GM12878 (cell line): ENCODE results near the gene LSM14A. TPM values are rescaled to one million over a fixed set of nuclear protein-coding genes. Genes with fewer than 3 reads are reported as not detected.

Experiments
- ATAC-seq: fragments of 200-7000 bp; cut with Tn5 transposase; 3 replicates; pipeline ENCODE4 v1.9.1; 2020; ENCODE audit warnings: mild to moderate bottlenecking, moderate library complexity
- BruUV-seq: library from RNA; stranded (reverse); fragments of 400-500 nt; replicated peaks from 2 replicates; lab custom pipeline; 2021; lab: Mats Ljungman, UMichigan
- CTCF ChIA-PET: fragments of 300-600 bp; sonication (Branson Sonifier 250); formaldehyde crosslinking; extraction: SDS; loops from one replicate; lab custom pipeline; 2021; ENCODE audit warnings: inconsistent platforms; lab: Yijun Ruan, JAX
- POLR2A ChIA-PET: fragments of 350-600 bp; formaldehyde crosslinking; extraction: SDS; loops from one replicate; lab custom pipeline; 2021; ENCODE audit warnings: inconsistent platforms; lab: Charles Lee
- RAD21 ChIA-PET: fragments of 300-600 bp; sonication (Branson Sonifier 250); formaldehyde crosslinking; loops from one replicate; lab custom pipeline; 2023; ENCODE audit warnings: antibody characterized with exemption; ENCODE audit not compliant: unreplicated experiment; lab: Charles Lee
- SMC1A ChIA-PET: fragments of 300-600 bp; sonication (Branson Sonifier 250); formaldehyde crosslinking; loops from one replicate; lab custom pipeline; 2023; ENCODE audit not compliant: unreplicated experiment, uncharacterized antibody; lab: Charles Lee
- DNase-seq: peaks from one replicate; pipeline ENCODE4 v3.0.0-alpha.2; 2011; ENCODE audit warnings: low read depth, low spot score
- FAIRE-seq: peaks from 3 replicates; lab custom pipeline; 2011; peaks lifted over from hg19 to GRCh38; lab: Jason Lieb, UNC
- H2AFZ ChIP-seq: 2 replicates; pipeline ENCODE4 v1.6.0; 2011; ENCODE audit warnings: low read depth, low read length, control low read depth; ENCODE audit not compliant: control insufficient read depth
- H3K27ac ChIP-seq: 2 replicates; pipeline ENCODE4 v1.5.1; 2011; ENCODE audit warnings: control low read depth; ENCODE audit not compliant: control insufficient read depth, insufficient read depth
- H3K27me3 ChIP-seq, 2 experiments: replicated peaks in 1 of 2; 2 replicates each; pipeline versions ENCODE4 v1.6.0 to v1.6.1; 2011; ENCODE audit warnings: low read length in 1 of 2; ENCODE audit not compliant: control insufficient read depth in 2 of 2, insufficient read depth in 2 of 2
- H3K36me3 ChIP-seq, 2 experiments: 2 replicates each; pipeline ENCODE4 v1.5.1; 2011; ENCODE audit warnings: low read length in 1 of 2; ENCODE audit not compliant: control insufficient read depth in 2 of 2, insufficient read depth in 2 of 2
- H3K4me1 ChIP-seq: 2 replicates; pipeline ENCODE4 v1.6.1; 2011; ENCODE audit warnings: mild to moderate bottlenecking, low read length, moderate library complexity, mixed read lengths; ENCODE audit not compliant: control insufficient read depth, insufficient read depth
- H3K4me2 ChIP-seq: 2 replicates; pipeline ENCODE4 v1.6.0; 2011; ENCODE audit warnings: control low read depth; ENCODE audit not compliant: control insufficient read depth, insufficient read depth
- H3K4me3 ChIP-seq: fragments of 200-600 bp; sonication (generic); 2 replicates; pipeline ENCODE4 v1.5.1; 2016
- H3K79me2 ChIP-seq: 2 replicates; pipeline ENCODE4 v1.6.0; 2011; ENCODE audit warnings: low read length; ENCODE audit not compliant: control insufficient read depth, insufficient read depth
- H3K9ac ChIP-seq: 2 replicates; pipeline ENCODE4 v1.8.0; 2011; ENCODE audit warnings: low read length, control low read depth, mixed read lengths; ENCODE audit not compliant: control insufficient read depth, insufficient read depth
- H3K9me3 ChIP-seq: replicated peaks from 3 replicates; pipeline ENCODE4 v1.5.1; 2011; ENCODE audit warnings: mild to moderate bottlenecking, low read length; ENCODE audit not compliant: control insufficient read depth, insufficient read depth
- H4K20me1 ChIP-seq: 2 replicates; pipeline ENCODE4 v1.6.0; 2011; ENCODE audit not compliant: control insufficient read depth, insufficient read depth
- BMI1 ChIP-seq: fragments of 450-650 bp; IDR thresholded peaks from 2 replicates; pipeline ENCODE4 v1.6.1; 2016; ENCODE audit warnings: mild to moderate bottlenecking, moderate library complexity, borderline replicate concordance
- EED ChIP-seq: sonication (generic); IDR thresholded peaks from 2 replicates; pipeline ENCODE4 v1.6.1; 2016; ENCODE audit warnings: antibody characterized with exemption, low read depth
- GATAD2B ChIP-seq: fragments of 450-650 bp; conservative IDR thresholded peaks from 2 replicates; pipeline ENCODE4 v1.6.1; 2017; ENCODE audit warnings: low read depth, mild to moderate bottlenecking, moderate library complexity
- HCFC1 ChIP-seq: fragments of 150-350 bp; IDR thresholded peaks from 2 replicates; pipeline ENCODE4 v1.6.1; 2014; ENCODE audit warnings: low read length
- MYC ChIP-seq: IDR thresholded peaks from 2 replicates; pipeline ENCODE4 v1.6.1; 2011; ENCODE audit warnings: mild to moderate bottlenecking, low read length, moderate library complexity, inconsistent platforms; ENCODE audit not compliant: insufficient read depth, insufficient replicate concordance, insufficient read length, severe bottlenecking
- NBN ChIP-seq: fragments of 450-650 bp; IDR thresholded peaks from 2 replicates; pipeline ENCODE4 v1.6.1; 2016
- NFXL1 ChIP-seq: fragments of 450-650 bp; IDR thresholded peaks from 2 replicates; pipeline ENCODE4 v1.6.1; 2017; ENCODE audit warnings: antibody characterized with exemption, mild to moderate bottlenecking, borderline replicate concordance
- NFYA ChIP-seq: IDR thresholded peaks from 2 replicates; pipeline ENCODE4 v1.6.1; 2011; ENCODE audit warnings: low read depth, mild to moderate bottlenecking, low read length, improper control_type of control experiment, borderline replicate concordance
- POLR2AphosphoS5 ChIP-seq: IDR thresholded peaks from 2 replicates; pipeline ENCODE4 v1.6.1; 2011; ENCODE audit warnings: mild to moderate bottlenecking, low read length, inconsistent platforms
- POU2F2 ChIP-seq: IDR thresholded peaks from 3 replicates; pipeline ENCODE4 v1.6.1; 2011; ENCODE audit warnings: low read depth, mild to moderate bottlenecking, low read length, borderline replicate concordance
- RB1 ChIP-seq: fragments of 450-650 bp; formaldehyde crosslinking; IDR thresholded peaks from 2 replicates; pipeline ENCODE4 v1.6.1; 2017; ENCODE audit warnings: mild to moderate bottlenecking, borderline replicate concordance
- RBBP5 ChIP-seq: fragments of 200-600 bp; sonication (generic); conservative IDR thresholded peaks from 2 replicates; pipeline ENCODE4 v1.6.1; 2016
- RELA ChIP-seq: fragments of 450-650 bp; IDR thresholded peaks from 2 replicates; pipeline ENCODE4 v1.8.0; 2014; ENCODE audit warnings: borderline replicate concordance; ENCODE audit not compliant: partially characterized antibody
- SMC3 ChIP-seq: IDR thresholded peaks from 2 replicates; pipeline ENCODE4 v1.6.1; 2011; ENCODE audit warnings: low read length, improper control_type of control experiment, borderline replicate concordance
- STAT3 ChIP-seq: IDR thresholded peaks from 2 replicates; pipeline ENCODE4 v1.6.1; 2011; ENCODE audit warnings: low read depth, low read length, improper control_type of control experiment
- SUZ12 ChIP-seq: fragments of 200-600 bp; sonication (generic); IDR thresholded peaks from one replicate; pipeline ENCODE4 v1.6.1; 2018; ENCODE audit warnings: antibody characterized with exemption, mild to moderate bottlenecking; ENCODE audit not compliant: unreplicated experiment
- TARDBP ChIP-seq: IDR thresholded peaks from 2 replicates; pipeline ENCODE4 v1.6.1; 2016; ENCODE audit warnings: borderline replicate concordance
- YBX1 ChIP-seq: fragments of 450-650 bp; IDR thresholded peaks from 2 replicates; pipeline ENCODE4 v1.6.1; 2016; ENCODE audit warnings: antibody characterized with exemption
- ZNF24 ChIP-seq: fragments of 450-650 bp; IDR thresholded peaks from 2 replicates; pipeline ENCODE4 v1.6.1; 2017; ENCODE audit warnings: antibody characterized with exemption, mild to moderate bottlenecking
- WGBS: methylation state at CpG from one replicate; pipeline ENCODE4 v1.1.6; 2016; ENCODE audit warnings: low lambda C conversion rate; ENCODE audit not compliant: insufficient replicate concordance, insufficient coverage; ENCODE audit errors: missing lambda C conversion rate; 5-methylcytosine and 5-hydroxymethylcytosine counted together
- in situ Hi-C: fragments of 300-500 bp; cut with MboI; formaldehyde crosslinking; loops from 9 replicates; pipeline ENCODE4 v1.14.3; 2018; ENCODE audit warnings: mixed read lengths
- intact Hi-C: fragments of 100-400 bp; cut with micrococcal nuclease; formaldehyde crosslinking; loops from one replicate; pipeline ENCODE4 v1.14.2; 2022; ENCODE audit not compliant: unreplicated experiment
- polyA plus RNA-seq, 11 experiments: library from polyadenylated mRNA; depleted of rRNA in 4 of 11; unstranded in 6 of 11; stranded (reverse) in 5 of 11; fragments of >200 nt; fragmentation: Nextera tagmentation in 4 of 11; fragmentation: Illumina TruSeq in 1 of 11; extraction: Ambion mirVana in 4 of 11; extraction: Trizol in 1 of 11; gene quantifications; 1 replicate in 1 of 11; 2 replicates in 10 of 11; pipeline versions ENCODE4 v1.2.1 to v1.2.3, GENCODE V29; 2011 to 2016; ENCODE audit warnings: inconsistent platforms in 2 of 11, missing spikeins in 2 of 11, low read depth in 1 of 11
- total RNA-seq, 4 experiments: library from RNA; depleted of rRNA in 3 of 4; stranded (reverse); fragments of >200 nt in 3 of 4; fragmentation: Illumina TruSeq in 1 of 4; extraction: Trizol in 1 of 4; gene quantifications; 2 replicates each; pipeline versions ENCODE4 v1.2.1 to v1.2.3, GENCODE V29; 2013 to 2021
- TF ChIP-seq, protein P1 (sequence below): IDR thresholded peaks from 2 replicates; pipeline ENCODE4 v1.6.1; 2011; ENCODE audit warnings: low read depth, mild to moderate bottlenecking, low read length, moderate library complexity, borderline replicate concordance; ENCODE audit errors: extremely low read depth
- TF ChIP-seq, protein P2 (sequence below): fragments of 450-650 bp; IDR thresholded peaks from 2 replicates; pipeline ENCODE4 v1.6.1; 2017; ENCODE audit warnings: borderline replicate concordance
- TF ChIP-seq, protein P3 (sequence below): IDR thresholded peaks from 2 replicates; pipeline ENCODE4 v1.6.1; 2012; ENCODE audit warnings: low read depth, low read length, improper control_type of control experiment

The LSM14A gene
- total and polyA plus RNA-seq, 10 of the 15 experiments (the other 5 are each of a cell fraction or from before 2014, with no cell fraction given): 21.9 to 193 (median 89.4) TPM

DNA sequence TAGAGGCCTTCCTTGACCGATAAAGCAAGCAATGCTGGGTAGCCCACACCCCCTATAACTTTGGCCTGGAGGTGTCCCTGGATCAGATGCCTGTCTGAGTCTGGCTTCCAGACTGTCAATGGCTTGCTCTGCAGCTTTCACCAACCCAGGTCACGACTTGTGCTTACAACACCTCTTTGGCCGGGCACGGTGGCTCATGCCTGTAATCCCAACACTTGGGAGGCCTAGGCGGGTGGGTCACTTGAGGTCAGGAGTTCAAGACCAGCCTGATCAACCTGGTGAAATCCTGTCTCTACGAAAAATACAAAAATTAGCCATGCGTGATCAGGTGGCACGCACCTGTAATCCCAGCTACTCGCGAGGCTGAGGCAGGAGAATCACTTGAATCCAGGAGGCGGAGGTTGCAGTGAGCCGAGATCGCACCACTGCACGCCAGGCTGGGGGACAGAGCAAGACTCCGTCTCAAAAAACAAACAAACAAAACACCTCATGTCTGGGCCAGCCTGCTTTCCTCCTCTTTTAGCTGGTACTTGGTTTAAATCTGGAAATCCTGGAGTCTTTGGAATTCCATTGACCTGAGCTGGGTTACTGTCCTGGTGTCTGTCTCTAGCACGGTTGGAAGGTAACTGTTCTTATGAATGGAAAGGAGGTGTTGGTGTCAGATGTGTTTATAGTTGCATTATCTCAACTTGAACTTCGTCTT, 71.7 kb downstream of the LSM14A start (continued):
- TF ChIP-seq, protein P1, sequence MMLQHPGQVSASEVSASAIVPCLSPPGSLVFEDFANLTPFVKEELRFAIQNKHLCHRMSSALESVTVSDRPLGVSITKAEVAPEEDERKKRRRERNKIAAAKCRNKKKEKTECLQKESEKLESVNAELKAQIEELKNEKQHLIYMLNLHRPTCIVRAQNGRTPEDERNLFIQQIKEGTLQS: no peak
- TF ChIP-seq SMC3 (no peak), HCFC1 (no peak), STAT3 (no peak), SUZ12 (no peak), EED (no peak), NFYA (no peak), POU2F2 (no peak), NFXL1 (no peak), NBN (no peak)

DNA sequence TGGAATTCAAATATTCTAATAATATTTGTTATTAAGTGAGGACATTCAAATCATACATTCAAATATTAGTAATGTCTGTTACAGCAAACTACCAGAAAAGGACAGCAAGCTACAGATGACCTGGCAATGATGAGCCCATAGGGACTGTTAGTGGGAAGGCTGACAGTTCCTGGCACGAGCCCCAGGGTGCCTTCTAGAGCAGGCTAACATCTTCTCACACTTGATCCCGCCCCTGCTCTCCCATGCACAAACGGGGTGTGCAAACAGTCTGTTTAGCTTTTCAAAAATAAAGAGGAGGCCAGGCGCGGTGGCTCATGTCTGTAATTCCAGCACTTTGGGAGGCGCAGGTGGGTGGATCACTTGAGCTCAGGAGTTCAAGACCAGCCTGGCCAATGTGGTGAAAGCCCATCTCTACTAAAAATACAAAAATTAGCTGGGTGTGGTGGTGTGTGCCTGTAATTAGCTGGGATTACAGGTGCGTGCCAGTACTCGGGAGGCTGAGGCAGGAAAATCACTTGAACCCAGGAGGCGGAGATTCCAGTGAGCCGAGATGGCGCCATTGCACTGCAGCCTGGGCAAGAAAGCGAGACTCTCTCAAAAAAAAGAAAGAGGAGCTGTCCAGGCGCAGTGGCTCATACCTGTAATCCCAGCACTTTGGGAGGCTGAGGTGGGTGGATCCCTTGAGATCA, 72.5 kb downstream of the LSM14A start:
- BruUV-seq: no TSS peak
- WGBS: 62% methylated on average over 12 of the region's 13 CpGs
- Histone ChIP-seq H4K20me1 (no peaks in the 10 kb centered on the region), H3K36me3 (no peaks in the 10 kb centered on the region), H3K27ac (no peak overlapping the region), H3K4me1 (peaks cover 7% of the 10 kb centered on the region; the same call in 1 of the 2 replicates), H2AFZ (no peak overlapping the region), H3K4me3 (no peak overlapping the region), H3K4me2 (no peak overlapping the region), H3K9ac (no peak overlapping the region), H3K27me3 (no peaks in the 10 kb centered on the region), H3K79me2 (no peaks in the 10 kb centered on the region), H3K9me3 (no peaks in the 10 kb centered on the region)
- intact Hi-C loops (no loop called here), in situ Hi-C loops (no loop called here)
- RAD21 ChIA-PET: no interaction called here
- DNase-seq (no peak), ATAC-seq (no peak), FAIRE-seq (no peak)
- SMC1A ChIA-PET: interaction anchor here (1.4 kb wide), 1 partner anchor 25 kb away, joined by 3 read pairs; no protein-coding TSS in a partner anchor
- POLR2A ChIA-PET: interaction anchor here (0.6 kb wide), 1 partner anchor 9 kb away, joined by 6 read pairs; no protein-coding TSS in a partner anchor
- CTCF ChIA-PET: interaction anchor here (0.9 to 1.2 kb wide), 2 partner anchors 21 to 27 kb away, joined by 3 read pairs; no protein-coding TSS in a partner anchor
- TF ChIP-seq, protein P2, sequence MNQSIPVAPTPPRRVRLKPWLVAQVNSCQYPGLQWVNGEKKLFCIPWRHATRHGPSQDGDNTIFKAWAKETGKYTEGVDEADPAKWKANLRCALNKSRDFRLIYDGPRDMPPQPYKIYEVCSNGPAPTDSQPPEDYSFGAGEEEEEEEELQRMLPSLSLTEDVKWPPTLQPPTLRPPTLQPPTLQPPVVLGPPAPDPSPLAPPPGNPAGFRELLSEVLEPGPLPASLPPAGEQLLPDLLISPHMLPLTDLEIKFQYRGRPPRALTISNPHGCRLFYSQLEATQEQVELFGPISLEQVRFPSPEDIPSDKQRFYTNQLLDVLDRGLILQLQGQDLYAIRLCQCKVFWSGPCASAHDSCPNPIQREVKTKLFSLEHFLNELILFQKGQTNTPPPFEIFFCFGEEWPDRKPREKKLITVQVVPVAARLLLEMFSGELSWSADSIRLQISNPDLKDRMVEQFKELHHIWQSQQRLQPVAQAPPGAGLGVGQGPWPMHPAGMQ: no peak
- no peak for TF ChIP-seq RELA
- no peak for TF ChIP-seq GATAD2B
- no peak for TF ChIP-seq YBX1
- no peak for TF ChIP-seq TARDBP
- no peak for TF ChIP-seq MYC
- TF ChIP-seq BMI1: no peak
- TF ChIP-seq, protein P3, sequence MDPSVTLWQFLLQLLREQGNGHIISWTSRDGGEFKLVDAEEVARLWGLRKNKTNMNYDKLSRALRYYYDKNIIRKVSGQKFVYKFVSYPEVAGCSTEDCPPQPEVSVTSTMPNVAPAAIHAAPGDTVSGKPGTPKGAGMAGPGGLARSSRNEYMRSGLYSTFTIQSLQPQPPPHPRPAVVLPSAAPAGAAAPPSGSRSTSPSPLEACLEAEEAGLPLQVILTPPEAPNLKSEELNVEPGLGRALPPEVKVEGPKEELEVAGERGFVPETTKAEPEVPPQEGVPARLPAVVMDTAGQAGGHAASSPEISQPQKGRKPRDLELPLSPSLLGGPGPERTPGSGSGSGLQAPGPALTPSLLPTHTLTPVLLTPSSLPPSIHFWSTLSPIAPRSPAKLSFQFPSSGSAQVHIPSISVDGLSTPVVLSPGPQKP: no peak
- no peak for TF ChIP-seq POLR2AphosphoS5
- no peak for TF ChIP-seq RB1
- no peak for TF ChIP-seq NFYA
- TF ChIP-seq RBBP5: no peak
- TF ChIP-seq ZNF24: no peak
